ENCODE results near the gene SSX2IP. TPM values are rescaled to one million over a fixed set of nuclear protein-coding genes. Genes with fewer than 3 reads are reported as not detected.

The SSX2IP gene
- polyA plus RNA-seq, 1 donor from 2014 or later: 4.0 TPM

DNA sequence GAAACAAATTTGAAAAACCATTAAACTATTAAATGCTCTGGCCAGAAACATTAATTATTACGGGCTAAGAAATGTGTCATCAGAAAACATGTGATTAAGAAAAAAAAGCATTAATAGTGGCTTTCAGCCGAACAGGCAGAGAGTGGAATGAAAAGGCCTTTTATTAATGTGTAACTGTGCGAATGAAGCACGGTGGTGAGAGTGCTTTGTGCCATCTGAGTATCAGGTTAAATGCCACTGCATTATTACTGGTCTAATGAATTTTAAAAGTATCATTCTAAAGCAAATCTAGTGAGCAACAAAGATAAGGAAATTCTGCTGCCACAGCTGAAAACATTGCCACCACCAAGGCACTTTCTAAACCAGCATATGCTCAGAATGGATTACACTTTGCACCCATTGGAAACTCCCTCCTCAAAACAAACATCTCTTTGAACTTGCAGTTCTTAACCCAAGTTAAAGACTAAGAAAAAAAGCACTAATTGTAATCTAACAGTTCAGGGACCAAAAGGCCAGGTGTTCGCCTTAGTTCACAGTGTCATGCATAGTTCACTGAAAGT, 30.0 kb upstream of the SSX2IP start:
- no peaks in the 10 kb centered on the region for H3K4me1 Mint-ChIP-seq
- H3K36me3 Mint-ChIP-seq: peaks cover 2% of the 10 kb centered on the region
- no peak overlapping the region for H3K4me3 Mint-ChIP-seq

DNA sequence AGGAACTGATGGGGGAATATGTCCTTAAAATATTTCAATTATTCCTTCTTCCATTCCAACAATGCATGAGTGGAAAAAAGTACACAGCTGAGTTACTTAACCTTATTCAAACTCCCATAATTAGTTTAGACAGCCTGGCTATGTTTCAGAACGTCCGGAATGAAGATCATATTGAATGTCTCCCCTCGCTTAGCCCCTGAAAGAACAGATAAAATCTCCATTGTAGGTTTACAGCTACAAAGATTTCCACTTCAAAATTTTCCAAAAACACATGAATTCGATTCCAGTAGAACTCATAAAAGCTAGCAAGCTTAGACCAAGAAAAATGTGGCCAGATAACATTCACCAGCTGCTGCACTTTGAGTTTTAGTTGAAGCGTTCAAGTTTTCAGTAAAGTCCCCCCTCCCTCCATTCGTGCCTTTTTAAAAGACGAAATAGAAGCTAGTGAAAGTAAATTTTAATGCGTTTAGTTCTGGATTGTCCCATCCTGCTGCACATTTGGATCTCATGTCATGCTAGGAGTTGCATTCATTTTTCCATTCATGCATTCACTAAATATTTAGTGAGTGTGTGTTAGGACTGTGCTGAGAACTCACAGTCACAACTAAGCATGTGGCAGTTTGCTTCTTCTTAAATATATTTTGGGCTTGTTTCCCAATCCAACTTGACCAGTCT, 29.4 kb upstream of the SSX2IP start:
- Mint-ChIP-seq H3K27ac (no peak overlapping the region), H3K9me3 (no peaks in the 10 kb centered on the region), H3K4me3 (no peak overlapping the region), H3K4me1 (no peaks in the 10 kb centered on the region), H3K36me3 (peaks cover 2% of the 10 kb centered on the region), H3K27me3 (no peaks in the 10 kb centered on the region)

More for the DNA sequence above, 30.0 kb upstream of the SSX2IP start:
- Mint-ChIP-seq H3K27ac (no peak overlapping the region), H3K9me3 (no peaks in the 10 kb centered on the region), H3K27me3 (no peaks in the 10 kb centered on the region)

DNA sequence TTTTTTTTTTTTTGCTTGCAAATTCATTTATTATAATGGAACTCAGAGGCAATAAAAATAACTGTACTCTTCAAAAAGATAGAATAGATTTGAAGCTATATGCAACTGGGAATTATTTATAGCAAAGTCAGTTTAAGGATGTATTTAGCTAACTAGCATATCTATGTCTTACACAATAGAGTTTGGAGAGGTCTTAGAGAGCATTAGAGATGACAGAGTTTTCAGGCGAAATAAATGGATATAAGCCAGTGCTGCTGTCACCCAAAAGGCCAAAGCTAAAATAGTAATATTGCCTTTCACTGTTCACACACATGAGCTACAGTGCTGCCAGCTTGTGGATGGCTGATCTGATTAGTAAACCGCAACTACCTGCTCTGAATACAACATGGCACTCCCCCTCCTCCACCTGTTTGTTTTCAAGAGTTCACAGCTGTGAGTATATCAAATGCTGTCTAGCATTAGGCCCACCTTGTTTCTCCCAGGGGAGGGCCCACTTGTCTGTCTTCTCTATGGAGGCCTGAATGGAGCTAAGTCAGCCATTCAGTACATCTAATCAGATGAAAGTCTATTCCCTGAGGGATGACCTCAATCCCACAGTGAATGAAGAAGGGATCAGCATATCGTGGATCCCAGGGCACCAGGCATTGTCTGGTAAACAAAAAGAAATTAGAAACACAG, 25.2 kb upstream of the SSX2IP start:
- Mint-ChIP-seq H3K27ac (no peak overlapping the region), H3K4me3 (no peak overlapping the region), H3K36me3 (peaks cover 2% of the 10 kb centered on the region)

DNA sequence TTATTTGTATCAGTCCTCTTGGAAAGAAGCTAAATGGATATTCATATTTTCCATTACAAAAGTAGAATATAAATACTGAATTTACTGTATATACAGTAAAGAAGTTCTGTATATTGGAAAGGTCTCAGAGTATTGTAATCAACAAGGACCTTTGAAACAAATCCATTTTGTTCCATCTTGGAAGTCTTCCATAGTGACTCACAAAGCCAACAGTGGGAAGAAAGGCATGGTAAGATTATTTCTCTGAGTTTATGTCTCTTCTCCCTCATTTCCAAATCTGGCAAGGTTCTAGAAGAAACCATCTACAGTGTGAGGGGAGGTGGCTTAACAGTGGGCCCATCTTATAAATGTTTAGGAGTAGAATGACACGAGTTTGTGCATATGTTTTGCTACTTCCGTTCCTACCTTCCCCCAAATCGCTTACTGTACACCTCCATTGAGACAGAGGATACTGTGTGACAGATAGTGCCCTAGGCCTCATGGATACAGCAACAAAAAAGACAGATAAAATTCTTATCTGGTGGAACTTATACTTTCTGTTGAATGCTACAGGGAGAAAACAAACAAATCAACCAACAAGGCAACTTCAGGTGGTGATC, 22.1 kb upstream of the SSX2IP start:
- H3K4me1 Mint-ChIP-seq: no peaks in the 10 kb centered on the region
- H3K4me3 Mint-ChIP-seq: no peak overlapping the region
- H3K36me3 Mint-ChIP-seq: peaks cover 2% of the 10 kb centered on the region
- H3K27me3 Mint-ChIP-seq: peaks cover 2% of the 10 kb centered on the region
- no peak overlapping the region for H3K27ac Mint-ChIP-seq
- no peaks in the 10 kb centered on the region for H3K9me3 Mint-ChIP-seq

More for the DNA sequence above, 25.2 kb upstream of the SSX2IP start:
- H3K9me3 Mint-ChIP-seq: no peaks in the 10 kb centered on the region
- H3K4me1 Mint-ChIP-seq: no peaks in the 10 kb centered on the region
- H3K27me3 Mint-ChIP-seq: no peaks in the 10 kb centered on the region

DNA sequence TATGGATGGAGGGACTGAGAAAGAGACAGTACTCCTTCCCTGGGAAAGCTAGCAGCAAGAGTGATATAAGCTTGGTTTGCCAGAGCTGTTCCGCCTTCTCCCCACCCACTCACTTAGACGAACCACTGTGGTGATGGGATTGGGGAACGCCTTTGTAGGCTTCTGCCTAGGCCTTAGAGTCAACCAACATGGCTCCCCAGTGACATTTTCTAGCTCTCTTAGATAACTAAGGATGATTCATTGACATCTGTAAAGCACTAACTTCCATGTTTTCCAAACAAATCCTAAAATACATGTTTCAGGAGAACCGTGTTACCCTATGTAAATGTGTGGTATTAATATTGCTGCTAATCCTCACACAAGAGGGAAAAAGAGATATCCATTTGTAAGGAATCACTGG, 21.6 kb upstream of the SSX2IP start:
- H3K27me3 Mint-ChIP-seq: peaks cover 2% of the 10 kb centered on the region
- peaks cover 2% of the 10 kb centered on the region for H3K36me3 Mint-ChIP-seq
- H3K27ac Mint-ChIP-seq: no peak overlapping the region
- H3K4me1 Mint-ChIP-seq: no peaks in the 10 kb centered on the region
- H3K9me3 Mint-ChIP-seq: no peaks in the 10 kb centered on the region
- no peak overlapping the region for H3K4me3 Mint-ChIP-seq

DNA sequence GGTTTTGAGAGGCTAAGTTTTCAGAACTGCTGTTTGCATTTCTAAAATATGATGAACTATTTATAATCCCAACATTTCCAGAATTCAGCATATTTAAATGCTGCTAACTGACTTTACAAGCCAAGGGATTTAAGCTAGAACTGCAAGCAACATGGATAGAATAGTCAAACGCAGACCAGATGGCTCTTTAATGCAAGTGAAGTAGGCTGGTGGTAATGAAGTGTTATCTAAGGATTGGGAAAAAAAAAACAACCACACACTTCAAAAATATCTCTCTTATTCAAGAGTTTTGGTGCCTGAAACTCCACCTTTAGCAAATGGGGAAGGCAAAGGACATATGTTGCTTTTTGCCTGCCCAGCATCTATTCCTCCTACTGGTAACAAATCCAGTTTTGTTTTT, 20.9 kb upstream of the SSX2IP start:
- Mint-ChIP-seq H3K4me1 (no peaks in the 10 kb centered on the region), H3K27ac (no peak overlapping the region), H3K9me3 (no peaks in the 10 kb centered on the region), H3K4me3 (no peak overlapping the region), H3K36me3 (peaks cover under 1% of the 10 kb centered on the region), H3K27me3 (peaks cover 2% of the 10 kb centered on the region)

DNA sequence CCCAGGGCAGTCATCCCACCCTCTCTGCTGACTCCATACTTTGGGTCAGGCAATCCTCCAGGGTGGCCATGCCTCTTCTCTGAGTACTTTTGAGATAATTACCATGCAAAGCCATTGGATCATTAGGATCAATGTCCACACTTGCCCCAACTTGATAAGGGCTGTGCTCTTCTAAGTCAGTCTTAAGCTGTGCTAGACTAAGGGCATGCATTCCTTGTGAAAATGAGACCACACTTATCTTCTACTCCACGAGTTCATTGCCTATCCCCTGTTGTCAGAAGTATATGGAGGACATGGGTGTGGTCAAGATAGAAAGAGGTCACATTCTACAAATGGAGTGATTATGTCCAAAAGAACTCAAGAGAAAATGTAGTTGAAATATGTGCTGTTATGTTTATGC, 18.9 kb upstream of the SSX2IP start:
- H3K36me3 Mint-ChIP-seq: no peaks in the 10 kb centered on the region
- H3K4me1 Mint-ChIP-seq: no peaks in the 10 kb centered on the region
- no peaks in the 10 kb centered on the region for H3K9me3 Mint-ChIP-seq
- no peak overlapping the region for H3K4me3 Mint-ChIP-seq
- H3K27me3 Mint-ChIP-seq: peaks cover 2% of the 10 kb centered on the region
- H3K27ac Mint-ChIP-seq: no peak overlapping the region

DNA sequence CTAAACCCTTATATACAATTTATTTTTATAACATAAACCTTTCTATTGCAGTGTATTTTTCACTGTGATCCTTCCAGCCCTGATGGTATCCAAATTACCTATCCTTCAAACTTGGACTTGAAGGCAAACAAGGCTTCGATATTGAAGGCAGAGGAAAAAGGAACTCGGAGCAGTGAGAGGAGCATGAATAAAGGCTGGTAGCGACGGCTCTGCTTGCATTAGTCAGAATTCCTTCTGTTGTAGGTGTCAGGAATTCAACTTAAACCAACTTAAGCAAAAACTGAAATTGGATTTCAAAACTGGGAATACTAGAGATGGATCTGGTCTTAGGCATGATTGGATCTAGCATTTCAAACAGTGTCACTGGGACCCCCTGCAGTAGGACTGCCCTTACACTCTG, 17.8 kb upstream of the SSX2IP start:
- no peaks in the 10 kb centered on the region for H3K4me1 Mint-ChIP-seq
- no peaks in the 10 kb centered on the region for H3K36me3 Mint-ChIP-seq
- no peak overlapping the region for H3K27ac Mint-ChIP-seq
- H3K9me3 Mint-ChIP-seq: no peaks in the 10 kb centered on the region
- H3K27me3 Mint-ChIP-seq: peaks cover 2% of the 10 kb centered on the region
- no peak overlapping the region for H3K4me3 Mint-ChIP-seq

DNA sequence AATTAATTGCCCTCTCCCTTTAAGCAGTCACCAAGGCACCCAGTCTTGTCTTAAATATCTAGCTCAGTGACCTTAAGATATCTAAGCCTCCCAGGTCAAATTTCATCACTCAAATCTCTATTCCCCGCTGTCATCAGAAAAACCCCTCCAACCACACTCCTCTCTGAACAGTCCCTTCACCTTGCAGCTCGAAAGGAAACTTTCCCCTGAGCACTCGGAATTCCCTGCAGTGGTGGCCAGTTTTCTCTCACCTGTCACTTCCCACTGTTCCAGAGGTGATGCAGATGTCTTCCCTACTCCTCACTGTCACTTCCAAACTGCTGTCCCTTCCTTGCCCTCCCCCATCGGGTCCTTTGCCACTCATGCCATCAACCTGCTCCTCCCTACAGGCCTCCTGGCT, 15.3 kb upstream of the SSX2IP start:
- Mint-ChIP-seq H3K27me3 (peaks cover 2% of the 10 kb centered on the region), H3K4me3 (no peak overlapping the region), H3K27ac (no peak overlapping the region), H3K4me1 (no peaks in the 10 kb centered on the region), H3K36me3 (peaks cover 2% of the 10 kb centered on the region), H3K9me3 (no peaks in the 10 kb centered on the region)

DNA sequence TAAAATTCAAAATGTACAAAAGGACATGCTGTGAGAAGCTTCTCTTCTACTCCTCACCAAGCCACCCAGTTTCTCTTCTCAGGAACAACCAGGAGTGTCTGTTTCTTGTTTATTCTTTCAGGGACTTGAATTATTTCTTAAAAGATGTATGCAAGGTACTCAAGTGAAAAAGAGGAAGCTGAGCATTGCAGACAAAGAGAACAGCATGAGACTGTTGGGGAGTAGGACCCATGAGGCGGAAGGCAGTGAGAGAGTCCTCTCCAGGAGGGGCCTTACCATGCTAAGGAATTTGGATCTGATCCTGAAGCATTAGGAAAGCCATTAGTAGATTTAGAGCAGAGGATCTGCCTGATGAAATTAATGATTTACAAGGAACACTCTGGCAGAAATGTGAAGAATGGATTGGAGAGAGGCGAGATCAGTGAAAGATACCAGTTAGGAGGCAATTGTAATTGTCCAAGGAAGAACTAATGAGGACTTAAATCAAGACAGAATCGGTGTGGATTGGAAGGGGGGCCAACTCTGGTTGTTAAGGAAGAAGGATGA, 14.7 kb upstream of the SSX2IP start:
- Mint-ChIP-seq H3K27ac (no peak overlapping the region), H3K27me3 (peaks cover 2% of the 10 kb centered on the region), H3K36me3 (peaks cover 2% of the 10 kb centered on the region), H3K4me1 (peaks cover 5% of the 10 kb centered on the region in 3 donors), H3K9me3 (no peaks in the 10 kb centered on the region), H3K4me3 (no peak overlapping the region)

DNA sequence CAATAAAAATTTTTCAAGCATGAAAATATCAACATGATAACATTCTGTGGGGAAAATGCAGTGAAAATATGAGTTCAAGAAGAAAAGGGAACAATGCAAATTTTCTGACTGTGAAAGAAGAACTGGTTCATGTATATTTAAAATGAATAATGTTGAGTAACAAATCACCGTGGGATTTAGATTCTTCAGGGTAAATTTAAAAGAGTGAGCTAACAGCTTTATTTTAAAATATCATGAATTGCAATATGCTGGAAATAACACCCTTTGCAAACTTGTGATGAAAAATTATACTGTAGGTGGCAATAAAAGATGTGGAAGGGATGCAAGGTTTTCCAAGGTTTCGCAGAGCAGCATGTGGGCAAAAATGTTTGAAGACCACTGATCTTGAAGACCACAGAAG, 13.2 kb upstream of the SSX2IP start:
- no peaks in the 10 kb centered on the region for H3K27me3 Mint-ChIP-seq
- H3K36me3 Mint-ChIP-seq: peaks cover 2% of the 10 kb centered on the region
- H3K27ac Mint-ChIP-seq: no peak overlapping the region
- peaks cover 9 to 11% (median 11%) of the 10 kb centered on the region in 3 donors for H3K4me1 Mint-ChIP-seq
- H3K9me3 Mint-ChIP-seq: no peaks in the 10 kb centered on the region
- no peak overlapping the region for H3K4me3 Mint-ChIP-seq

DNA sequence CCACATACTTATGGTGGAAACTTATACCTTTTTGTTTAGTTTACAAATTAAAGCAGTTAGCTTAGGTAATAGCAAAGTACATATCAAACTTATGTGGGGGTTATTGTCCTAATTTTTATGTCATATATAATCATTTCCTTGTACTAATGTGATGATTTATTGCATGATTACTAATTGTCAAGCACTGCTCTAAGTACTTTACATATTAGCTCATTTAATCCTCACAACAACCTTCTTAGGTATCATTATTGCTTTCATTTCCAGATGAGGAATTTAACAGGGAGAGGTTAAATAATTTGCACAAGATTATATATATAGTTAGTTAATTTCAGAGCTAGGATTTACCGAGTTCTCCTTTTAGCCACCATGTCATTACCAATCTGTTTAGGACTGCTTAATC, 11.9 kb upstream of the SSX2IP start:
- Mint-ChIP-seq H3K36me3 (peaks cover 2% of the 10 kb centered on the region), H3K9me3 (no peaks in the 10 kb centered on the region), H3K4me3 (no peak overlapping the region), H3K27ac (no peak overlapping the region), H3K27me3 (no peaks in the 10 kb centered on the region), H3K4me1 (peaks cover 9 to 11% (median 11%) of the 10 kb centered on the region in 3 donors)

DNA sequence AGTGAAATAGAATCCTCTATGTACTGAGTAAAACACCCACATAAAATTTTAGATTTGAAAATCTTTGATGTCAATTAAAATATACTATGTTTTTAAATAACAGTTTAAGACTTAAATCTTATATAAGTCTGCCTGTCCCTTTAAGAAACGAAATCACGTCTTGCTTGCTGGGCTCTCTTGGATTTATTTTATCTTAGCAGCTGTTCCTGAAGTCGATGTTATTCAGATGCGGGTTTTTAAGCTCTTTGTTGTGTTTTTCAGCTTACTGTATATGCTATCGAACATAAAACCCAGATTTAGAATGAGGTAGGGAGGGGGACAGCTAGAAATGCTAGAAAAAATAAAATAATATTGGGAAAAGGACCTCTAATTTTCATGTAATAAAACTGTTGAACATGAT, 11.1 kb upstream of the SSX2IP start:
- Mint-ChIP-seq H3K4me1 (peaks cover 9 to 11% (median 11%) of the 10 kb centered on the region in 3 donors), H3K27me3 (no peaks in the 10 kb centered on the region), H3K4me3 (no peak overlapping the region), H3K36me3 (peaks cover 2% of the 10 kb centered on the region), H3K9me3 (no peaks in the 10 kb centered on the region), H3K27ac (no peak overlapping the region)

DNA sequence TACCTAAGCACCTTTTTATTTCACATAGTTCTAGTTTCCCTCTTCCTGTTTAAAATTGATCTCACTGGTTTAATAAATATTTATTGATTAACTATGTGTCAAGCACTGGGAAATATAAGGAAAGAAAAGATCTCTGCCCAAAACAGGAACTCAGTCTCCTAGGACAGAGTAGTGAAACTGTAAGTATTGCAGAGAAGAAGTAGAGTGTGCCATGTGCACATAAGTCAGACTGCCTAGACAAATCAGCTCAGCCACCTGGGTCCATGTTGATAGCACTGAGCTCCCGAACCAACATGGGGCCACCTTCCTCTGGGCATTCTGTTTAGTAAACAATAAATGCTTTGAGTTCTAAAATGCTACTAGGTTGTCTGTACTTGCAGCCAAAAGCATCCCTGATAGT, 9.8 kb upstream of the SSX2IP start:
- peak overlapping the region in 1 of 3 donors; percentile 57 for H3K27ac Mint-ChIP-seq
- peaks cover 9 to 11% (median 11%) of the 10 kb centered on the region in 3 donors for H3K4me1 Mint-ChIP-seq
- H3K4me3 Mint-ChIP-seq: peak overlapping the region in 1 of 4 donors; percentile 27
- H3K27me3 Mint-ChIP-seq: no peaks in the 10 kb centered on the region
- peaks cover 2% of the 10 kb centered on the region for H3K36me3 Mint-ChIP-seq
- H3K9me3 Mint-ChIP-seq: no peaks in the 10 kb centered on the region
